SK-N-SH (cell line): Measurements from ENCODE around the gene GPX6. TPM values are rescaled to one million over a fixed set of nuclear protein-coding genes. Genes with fewer than 3 reads are reported as not detected.

Experiments
- CTCF ChIA-PET: fragments of 300-600, 350-600 bp; formaldehyde crosslinking; extraction: SDS; loops from one replicate; lab custom pipeline; 2021; lab: Yijun Ruan, JAX
- POLR2A ChIA-PET: fragments of 350-600 bp; sonication (Branson Sonifier 250); formaldehyde crosslinking; extraction: SDS; loops from one replicate; lab custom pipeline; 2020; ENCODE audit warnings: antibody characterized with exemption, inconsistent platforms; lab: Yijun Ruan, JAX
- DNase-seq: peaks from one replicate; pipeline ENCODE4 v3.0.0; 2012
- H2AFZ ChIP-seq: fragments of 200-600 bp; sonication (generic); 2 replicates; pipeline ENCODE4 v1.8.1; 2016; ENCODE audit warnings: antibody characterized with exemption, mild to moderate bottlenecking, low read depth
- H3F3A ChIP-seq: fragments of 200-600 bp; sonication (generic); replicated peaks from 2 replicates; pipeline ENCODE3; 2016; ENCODE audit warnings: antibody characterized with exemption, mild to moderate bottlenecking; ENCODE audit not compliant: insufficient read depth
- H3K27ac ChIP-seq, 2 experiments: fragments of 200-500 bp in 1 of 2; fragments of 200-600 bp in 1 of 2; sonication (Bioruptor generic) in 1 of 2; sonication (generic), shearing (Covaris generic) in 1 of 2; 2 replicates each; pipeline versions ENCODE4 v1.5.1 to v1.6.1; 2014 to 2016; ENCODE audit warnings: low read depth in 2 of 2, inconsistent platforms in 1 of 2, low read length in 1 of 2, mild to moderate bottlenecking in 1 of 2, mixed read lengths in 1 of 2
- H3K27me3 ChIP-seq: fragments of 200-600 bp; sonication (generic), shearing (Covaris generic); 2 replicates; pipeline ENCODE4 v1.6.1; 2016; ENCODE audit warnings: mixed run types; ENCODE audit not compliant: insufficient read depth
- H3K36me3 ChIP-seq, 2 experiments: fragments of 200-500 bp in 1 of 2; fragments of 200-600 bp in 1 of 2; sonication (Bioruptor generic) in 1 of 2; sonication (generic) in 1 of 2; replicated peaks in 1 of 2; 2 replicates each; pipeline versions ENCODE3 to v1.5.1; 2014 to 2016; ENCODE audit warnings: low read length in 1 of 2, mild to moderate bottlenecking in 1 of 2; ENCODE audit not compliant: insufficient read depth in 2 of 2, control insufficient read depth in 1 of 2
- H3K4me1 ChIP-seq, 2 experiments: fragments of 200-500 bp in 1 of 2; fragments of 200-600 bp in 1 of 2; sonication (Bioruptor generic) in 1 of 2; sonication (generic), shearing (Covaris generic) in 1 of 2; 2 replicates each; pipeline versions ENCODE4 v1.5.1 to v1.6.1; 2014 to 2016; ENCODE audit warnings: low read depth in 1 of 2, low read length in 1 of 2, mixed run types in 1 of 2; ENCODE audit not compliant: insufficient read depth in 2 of 2, control insufficient read depth in 1 of 2
- H3K4me2 ChIP-seq: fragments of 200-600 bp; sonication (generic), shearing (Covaris generic); 2 replicates; pipeline ENCODE4 v1.6.1; 2017; ENCODE audit warnings: mixed run types
- H3K4me3 ChIP-seq, 2 experiments: fragments of 200-500 bp in 1 of 2; fragments of 200-600 bp in 1 of 2; sonication (Bioruptor generic) in 1 of 2; sonication (generic), shearing (Covaris generic) in 1 of 2; 2 replicates each; pipeline versions ENCODE4 v1.5.1 to v1.8.1; 2014 to 2016; ENCODE audit warnings: low read depth in 2 of 2, inconsistent platforms in 1 of 2, low read length in 1 of 2, mild to moderate bottlenecking in 1 of 2, mixed read lengths in 1 of 2, moderate library complexity in 1 of 2
- H3K79me2 ChIP-seq: fragments of 200-600 bp; sonication (generic); 2 replicates; pipeline ENCODE4 v1.8.1; 2017; ENCODE audit warnings: mild to moderate bottlenecking; ENCODE audit not compliant: insufficient read depth
- H3K9ac ChIP-seq: fragments of 200-600 bp; sonication (generic); 2 replicates; pipeline ENCODE4 v1.6.1; 2017; ENCODE audit warnings: mixed run types
- H3K9me2 ChIP-seq: fragments of 200-600 bp; sonication (generic); 2 replicates; pipeline ENCODE4 v1.6.1; 2017; ENCODE audit warnings: mixed run types
- H3K9me3 ChIP-seq: fragments of 200-600 bp; sonication (generic); 2 replicates; pipeline ENCODE4 v1.6.1; 2017; ENCODE audit warnings: mixed run types, mild to moderate bottlenecking, moderate library complexity
- H4K20me1 ChIP-seq: fragments of 200-600 bp; sonication (generic); 2 replicates; pipeline ENCODE4 v1.6.1; 2017; ENCODE audit warnings: mild to moderate bottlenecking, mixed run types; ENCODE audit not compliant: insufficient read depth
- CHD2 ChIP-seq: fragments of 150-350 bp; IDR thresholded peaks from 2 replicates; pipeline ENCODE4 v1.6.1; 2018; ENCODE audit warnings: low read length; ENCODE audit not compliant: partially characterized antibody
- EZH2phosphoT487 ChIP-seq: fragments of 200-600 bp; sonication (generic); IDR thresholded peaks from 2 replicates; pipeline ENCODE4 v1.6.1; 2017; ENCODE audit warnings: low read depth, mixed run types, mild to moderate bottlenecking, antibody characterized with exemption, moderate library complexity, borderline replicate concordance
- FOSL2 ChIP-seq: IDR thresholded peaks from 2 replicates; pipeline ENCODE4 v1.4.0; 2012; ENCODE audit warnings: low read depth, mild to moderate bottlenecking, moderate library complexity, borderline replicate concordance
- FOXJ3 ChIP-seq: sonication (generic); formaldehyde crosslinking; IDR thresholded peaks from 2 replicates; pipeline ENCODE4 v1.5.1; 2020; ENCODE audit warnings: mild to moderate bottlenecking, missing genetic modification reagents
- FOXM1 ChIP-seq: IDR thresholded peaks from 2 replicates; pipeline ENCODE4 v1.4.0; 2012; ENCODE audit warnings: low read depth, mild to moderate bottlenecking
- GABPA ChIP-seq: IDR thresholded peaks from 2 replicates; pipeline ENCODE4 v1.4.0; 2012; ENCODE audit warnings: low read depth, mild to moderate bottlenecking
- IRF3 ChIP-seq: fragments of 150-350 bp; IDR thresholded peaks from 2 replicates; pipeline ENCODE4 v1.6.1; 2016; ENCODE audit warnings: mild to moderate bottlenecking, low read depth, low read length
- JUND ChIP-seq: IDR thresholded peaks from 2 replicates; pipeline ENCODE4 v1.4.0; 2012
- MXI1 ChIP-seq: IDR thresholded peaks from 2 replicates; pipeline ENCODE4 v1.6.1; 2012; ENCODE audit warnings: mild to moderate bottlenecking, low read depth, low read length, improper control_type of control experiment
- POLR2AphosphoS5 ChIP-seq: IDR thresholded peaks from 2 replicates; pipeline ENCODE4 v1.6.1; 2012; ENCODE audit warnings: low read depth, low read length
- RXRA ChIP-seq: IDR thresholded peaks from 2 replicates; pipeline ENCODE4 v1.4.0; 2012; ENCODE audit warnings: low read depth, mild to moderate bottlenecking, borderline replicate concordance
- ZBTB33 ChIP-seq: IDR thresholded peaks from 2 replicates; pipeline ENCODE4 v1.4.0; 2012; ENCODE audit warnings: low read depth, borderline replicate concordance
- WGBS: methylation state at CpG from one replicate; pipeline ENCODE4 v1.1.6; 2017; ENCODE audit warnings: low lambda C conversion rate; 5-methylcytosine and 5-hydroxymethylcytosine counted together
- polyA plus RNA-seq, 3 experiments: library from polyadenylated mRNA; depleted of rRNA; stranded (reverse); fragments of >200 nt; gene quantifications; 2 replicates each; pipeline ENCODE4 v1.2.3, GENCODE V29; 2012

Gene GPX6
- polyA plus RNA-seq, 1 of the 3 experiments (the other 2 are of a cell fraction) = not detected

GRCh38 chr6:28485482-28485881 lies 30.1 kb downstream of the GPX6 start:
- no peak for DNase-seq
- Histone ChIP-seq H4K20me1 (no peaks in the 10 kb centered on the region), H3K4me1 (no peaks in the 10 kb centered on the region; a peak in 2 of 4 replicates), H3F3A (peaks cover 5% of the 10 kb centered on the region), H3K9me2 (no peaks in the 10 kb centered on the region), H2AFZ (no peak overlapping the region), H3K4me2 (no peak overlapping the region), H3K27me3 (peaks cover 22% of the 10 kb centered on the region; the same call in 1 of the 2 replicates), H3K9me3 (no peaks in the 10 kb centered on the region), H3K36me3 (no peaks in the 10 kb centered on the region), H3K27ac (no peak overlapping the region), H3K9ac (no peak overlapping the region), H3K79me2 (no peaks in the 10 kb centered on the region), H3K4me3 (no peak overlapping the region)
- no peak for TF ChIP-seq MXI1
- TF ChIP-seq POLR2AphosphoS5 = no peak
- TF ChIP-seq FOXJ3 = no peak
- TF ChIP-seq FOXM1 = no peak
- no peak for TF ChIP-seq FOSL2
- no peak for TF ChIP-seq EZH2phosphoT487
- TF ChIP-seq IRF3 = no peak
- no peak for TF ChIP-seq ZBTB33
- TF ChIP-seq JUND = no peak
- no peak for TF ChIP-seq GABPA
- TF ChIP-seq CHD2 = no peak
- 82% methylated on average over 3 of the region's 3 CpGs for WGBS
- ChIA-PET CTCF (interaction anchor here (1.0 kb wide), 1 partner anchor 352 kb away, joined by 3 read pairs; no protein-coding TSS in a partner anchor), POLR2A (no interaction called here)

- no peak for DNase-seq
- H3K27me3 ChIP-seq = peaks cover 60% of the 10 kb centered on the region
- H3K79me2 ChIP-seq = no peaks in the 10 kb centered on the region
- TF ChIP-seq RXRA = no peak
- no peak overlapping the region for H3K4me2 ChIP-seq
- H4K20me1 ChIP-seq = no peaks in the 10 kb centered on the region
- H3K4me1 ChIP-seq = peaks cover 4 to 6% of the 10 kb centered on the region in 2 experiments; a peak in 1 of 4 replicates
- no peak overlapping the region for H3K9ac ChIP-seq
- H3K4me3 ChIP-seq = no peak overlapping the region
- H2AFZ ChIP-seq = no peak overlapping the region
- H3K36me3 ChIP-seq = no peaks in the 10 kb centered on the region
- ChIA-PET POLR2A (no interaction called here), CTCF (interaction anchor here (1.1 kb wide), 1 partner anchor 105 kb away, joined by 3 read pairs; no protein-coding TSS in a partner anchor)
- no peaks in the 10 kb centered on the region for H3K9me3 ChIP-seq
- no peaks in the 10 kb centered on the region for H3F3A ChIP-seq
- no peaks in the 10 kb centered on the region for H3K9me2 ChIP-seq
- no peak overlapping the region for H3K27ac ChIP-seq
- WGBS = 5% methylated on average over 9 of the region's 9 CpGs
These were observed 35.2 kb downstream of the GPX6 start for GRCh38 chr6:28480253-28480932.
